ENCODE data around the gene AOAH. TPM values are rescaled to one million over a fixed set of nuclear protein-coding genes. Genes with fewer than 3 reads are reported as not detected.

AOAH gene
- total RNA-seq, 1 experiment from 2014 or later = not detected

DNA sequence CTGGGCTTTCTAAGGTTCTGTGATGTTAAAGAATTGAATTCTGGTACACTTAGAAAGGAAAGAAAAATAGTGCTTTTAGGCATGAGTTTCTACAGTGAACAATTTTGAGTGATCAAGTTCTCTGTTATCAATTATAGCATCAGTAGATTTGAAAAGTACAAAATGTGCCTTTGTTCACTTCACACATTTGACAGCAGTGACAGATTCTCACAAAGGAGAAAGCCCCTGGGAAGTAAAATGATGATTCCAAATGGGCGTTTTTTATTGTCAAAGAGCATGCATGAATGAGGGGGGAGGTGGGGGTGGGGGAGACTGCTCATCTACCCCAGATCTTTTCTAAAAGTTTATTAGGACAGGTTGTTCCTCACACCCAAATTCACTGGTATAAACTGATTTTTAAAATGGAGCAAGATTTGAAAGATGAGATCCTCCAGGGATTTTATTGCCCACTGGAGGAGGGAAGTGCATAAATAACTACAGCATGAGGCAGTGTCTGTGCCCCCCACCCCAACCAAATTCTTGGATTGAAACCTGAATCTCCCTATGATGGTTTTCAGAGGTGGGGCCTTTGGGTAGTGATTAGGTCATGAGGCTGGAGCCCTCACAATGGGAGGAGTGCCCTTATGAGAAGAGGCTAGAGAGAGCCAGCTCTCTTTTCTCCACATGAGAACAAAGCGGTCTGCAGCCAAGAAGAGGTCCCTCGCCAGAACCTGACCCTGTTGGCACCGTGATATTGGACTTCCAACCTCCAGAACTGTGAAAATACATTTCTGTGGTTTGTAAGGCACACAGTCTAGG lies 79.5 kb downstream of the AOAH start:
- no peak overlapping the region for H3K4me3 Mint-ChIP-seq (ENCODE audit: unreplicated experiment)

DNA sequence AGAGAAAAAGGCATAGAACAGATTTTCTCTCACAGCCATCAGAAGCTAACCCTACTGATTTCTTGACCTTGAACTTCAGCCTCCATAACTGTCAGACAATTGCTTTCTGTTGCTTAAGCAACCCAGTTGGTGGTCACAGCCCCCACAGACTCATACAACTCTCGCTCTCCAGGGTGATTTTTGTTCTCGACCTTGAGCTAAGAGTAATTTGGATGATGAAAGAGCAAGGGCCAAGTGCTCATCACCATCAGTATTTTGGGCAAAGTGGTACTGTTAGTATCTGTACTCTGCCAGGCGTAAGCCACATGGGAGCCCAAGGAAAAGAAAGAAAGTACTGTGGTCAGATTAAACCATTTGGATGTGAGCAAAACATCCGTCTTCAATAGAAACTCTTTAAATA lies 81.9 kb downstream of the AOAH start:
- intact Hi-C loops (cut with micrococcal nuclease) = no loop called here
- ChIA-PET CTCF (interaction anchor here (0.6 to 1.2 kb wide), 4 partner anchors 13 to 542 kb away, joined by 3 to 5 read pairs (median 3); no protein-coding TSS in a partner anchor), POLR2A (interaction anchor here (1.5 kb wide), 1 partner anchor 41 kb away, joined by 3 read pairs; no protein-coding TSS in a partner anchor)
- TF ChIP-seq, protein P1, sequence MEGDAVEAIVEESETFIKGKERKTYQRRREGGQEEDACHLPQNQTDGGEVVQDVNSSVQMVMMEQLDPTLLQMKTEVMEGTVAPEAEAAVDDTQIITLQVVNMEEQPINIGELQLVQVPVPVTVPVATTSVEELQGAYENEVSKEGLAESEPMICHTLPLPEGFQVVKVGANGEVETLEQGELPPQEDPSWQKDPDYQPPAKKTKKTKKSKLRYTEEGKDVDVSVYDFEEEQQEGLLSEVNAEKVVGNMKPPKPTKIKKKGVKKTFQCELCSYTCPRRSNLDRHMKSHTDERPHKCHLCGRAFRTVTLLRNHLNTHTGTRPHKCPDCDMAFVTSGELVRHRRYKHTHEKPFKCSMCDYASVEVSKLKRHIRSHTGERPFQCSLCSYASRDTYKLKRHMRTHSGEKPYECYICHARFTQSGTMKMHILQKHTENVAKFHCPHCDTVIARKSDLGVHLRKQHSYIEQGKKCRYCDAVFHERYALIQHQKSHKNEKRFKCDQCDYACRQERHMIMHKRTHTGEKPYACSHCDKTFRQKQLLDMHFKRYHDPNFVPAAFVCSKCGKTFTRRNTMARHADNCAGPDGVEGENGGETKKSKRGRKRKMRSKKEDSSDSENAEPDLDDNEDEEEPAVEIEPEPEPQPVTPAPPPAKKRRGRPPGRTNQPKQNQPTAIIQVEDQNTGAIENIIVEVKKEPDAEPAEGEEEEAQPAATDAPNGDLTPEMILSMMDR (IDR thresholded peaks at IDR 0.05; ENCODE audit: unreplicated experiment) = no peak
- BruUV-seq (replicated peaks) = no TSS peak
- Mint-ChIP-seq H3K36me3 (ENCODE audit: insufficient read depth, unreplicated experiment) (no peaks in the 10 kb centered on the region), H3K4me1 (ENCODE audit: insufficient read depth, unreplicated experiment) (no peaks in the 10 kb centered on the region), H3K27ac (ENCODE audit: low read depth, unreplicated experiment) (no peak overlapping the region), H3K4me3 (ENCODE audit: unreplicated experiment) (no peak overlapping the region), H3K9me3 (ENCODE audit: unreplicated experiment) (no peaks in the 10 kb centered on the region), H3K27me3 (ENCODE audit: insufficient read depth, unreplicated experiment) (no peaks in the 10 kb centered on the region)
- no peak for DNase-seq (ENCODE audit: unreplicated experiment)

More for the DNA sequence above, 79.5 kb downstream of the AOAH start:
- H3K27ac Mint-ChIP-seq (ENCODE audit: low read depth, unreplicated experiment) = no peak overlapping the region
- ChIA-PET CTCF (no interaction called here), POLR2A (interaction anchor here (1.1 kb wide), 1 partner anchor 21 kb away, joined by 3 read pairs; no protein-coding TSS in a partner anchor)
- no peaks in the 10 kb centered on the region for H3K27me3 Mint-ChIP-seq (ENCODE audit: insufficient read depth, unreplicated experiment)
- no peaks in the 10 kb centered on the region for H3K4me1 Mint-ChIP-seq (ENCODE audit: insufficient read depth, unreplicated experiment)
- TF ChIP-seq, protein P1 (IDR thresholded peaks at IDR 0.05; ENCODE audit: unreplicated experiment) = no peak
- H3K36me3 Mint-ChIP-seq (ENCODE audit: insufficient read depth, unreplicated experiment) = no peaks in the 10 kb centered on the region
- H3K9me3 Mint-ChIP-seq (ENCODE audit: unreplicated experiment) = no peaks in the 10 kb centered on the region
- DNase-seq (ENCODE audit: unreplicated experiment) = no peak
- no TSS peak for BruUV-seq (replicated peaks)
- intact Hi-C loops (cut with micrococcal nuclease) = no loop called here

GRCh38 chr7:36642010-36642409 lies 82.3 kb downstream of the AOAH start:
- ChIA-PET CTCF (interaction anchor here (0.6 to 1.2 kb wide), 4 partner anchors 13 to 542 kb away, joined by 3 to 5 read pairs (median 3); no protein-coding TSS in a partner anchor), POLR2A (interaction anchor here (1.5 kb wide), 1 partner anchor 40 kb away, joined by 3 read pairs; no protein-coding TSS in a partner anchor)
- Mint-ChIP-seq H3K9me3 (ENCODE audit: unreplicated experiment) (no peaks in the 10 kb centered on the region), H3K27ac (ENCODE audit: low read depth, unreplicated experiment) (no peak overlapping the region), H3K27me3 (ENCODE audit: insufficient read depth, unreplicated experiment) (no peaks in the 10 kb centered on the region), H3K4me3 (ENCODE audit: unreplicated experiment) (no peak overlapping the region), H3K36me3 (ENCODE audit: insufficient read depth, unreplicated experiment) (no peaks in the 10 kb centered on the region), H3K4me1 (ENCODE audit: insufficient read depth, unreplicated experiment) (no peaks in the 10 kb centered on the region)
- TF ChIP-seq, protein P1 (IDR thresholded peaks at IDR 0.05; ENCODE audit: unreplicated experiment) = no peak
- intact Hi-C loops (cut with micrococcal nuclease) = no loop called here
- no peak for DNase-seq (ENCODE audit: unreplicated experiment)
- BruUV-seq (replicated peaks) = no TSS peak

- no TSS peak for BruUV-seq (replicated peaks)
- Mint-ChIP-seq H3K36me3 (ENCODE audit: insufficient read depth, unreplicated experiment) (no peaks in the 10 kb centered on the region), H3K4me1 (ENCODE audit: insufficient read depth, unreplicated experiment) (no peaks in the 10 kb centered on the region), H3K9me3 (ENCODE audit: unreplicated experiment) (no peaks in the 10 kb centered on the region), H3K27ac (ENCODE audit: low read depth, unreplicated experiment) (no peak overlapping the region), H3K27me3 (ENCODE audit: insufficient read depth, unreplicated experiment) (no peaks in the 10 kb centered on the region), H3K4me3 (ENCODE audit: unreplicated experiment) (no peak overlapping the region)
- CTCF ChIA-PET = interaction anchor here (0.6 to 1.1 kb wide), 3 partner anchors 13 to 667 kb away, joined by 3 to 4 read pairs (median 3); no protein-coding TSS in a partner anchor
- POLR2A ChIA-PET = no interaction called here
- intact Hi-C loops (cut with micrococcal nuclease) = no loop called here
- no peak for DNase-seq (ENCODE audit: unreplicated experiment)
- TF ChIP-seq, protein P1 (IDR thresholded peaks at IDR 0.05; ENCODE audit: unreplicated experiment) = no peak
These were observed 83.6 kb downstream of the AOAH start for GRCh38 chr7:36640682-36641081.
